PFSK-1 (cell line): ENCODE measurements around the gene MAD1L1.

Source experiments
- POLR2AphosphoS5 ChIP-seq: IDR thresholded peaks from 2 replicates; pipeline ENCODE4 v1.6.1; 2012; ENCODE audit warnings: low read depth, mild to moderate bottlenecking, control low read depth, low read length, moderate library complexity
- SIN3A ChIP-seq: IDR thresholded peaks from 2 replicates; pipeline ENCODE4 v1.6.1; 2012; ENCODE audit warnings: mild to moderate bottlenecking, low read length, moderate library complexity, borderline replicate concordance; ENCODE audit not compliant: insufficient read depth
- TAF1 ChIP-seq: IDR thresholded peaks from 2 replicates; pipeline ENCODE4 v1.6.1; 2012; ENCODE audit warnings: low read length, control low read depth, borderline replicate concordance; ENCODE audit not compliant: insufficient read depth
- TF ChIP-seq, protein P1 (sequence below), 2 experiments: IDR thresholded peaks; 2 replicates each; pipeline versions ENCODE4 v1.6.1 to v1.8.0; 2011 to 2012; ENCODE audit warnings: low read depth in 2 of 2, low read length in 2 of 2, control low read depth in 1 of 2, inconsistent platforms in 1 of 2, mild to moderate bottlenecking in 1 of 2, moderate library complexity in 1 of 2; ENCODE audit not compliant: insufficient read depth in 1 of 2

DNA sequence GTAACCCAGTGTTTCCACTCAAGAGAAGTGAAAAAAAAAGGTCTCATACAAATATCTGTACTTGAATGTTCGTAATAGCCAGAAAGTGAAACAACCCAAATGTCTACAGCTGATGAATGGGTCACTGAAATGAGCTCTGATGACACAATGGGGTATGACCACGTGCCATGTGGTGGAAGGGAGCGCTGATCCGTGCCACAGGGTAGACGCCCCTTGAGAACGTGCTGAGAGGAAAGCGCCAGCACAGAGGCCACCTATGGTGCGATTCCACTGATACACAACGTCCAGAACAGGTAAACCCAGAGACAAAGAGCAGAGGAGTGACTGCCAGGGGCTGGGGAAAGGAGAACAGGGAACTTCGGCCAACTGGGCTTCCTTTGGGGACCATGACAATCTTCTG lies 50.3 kb downstream of the MAD1L1 start:
- TF ChIP-seq POLR2AphosphoS5: no peak
- TF ChIP-seq, protein P1, sequence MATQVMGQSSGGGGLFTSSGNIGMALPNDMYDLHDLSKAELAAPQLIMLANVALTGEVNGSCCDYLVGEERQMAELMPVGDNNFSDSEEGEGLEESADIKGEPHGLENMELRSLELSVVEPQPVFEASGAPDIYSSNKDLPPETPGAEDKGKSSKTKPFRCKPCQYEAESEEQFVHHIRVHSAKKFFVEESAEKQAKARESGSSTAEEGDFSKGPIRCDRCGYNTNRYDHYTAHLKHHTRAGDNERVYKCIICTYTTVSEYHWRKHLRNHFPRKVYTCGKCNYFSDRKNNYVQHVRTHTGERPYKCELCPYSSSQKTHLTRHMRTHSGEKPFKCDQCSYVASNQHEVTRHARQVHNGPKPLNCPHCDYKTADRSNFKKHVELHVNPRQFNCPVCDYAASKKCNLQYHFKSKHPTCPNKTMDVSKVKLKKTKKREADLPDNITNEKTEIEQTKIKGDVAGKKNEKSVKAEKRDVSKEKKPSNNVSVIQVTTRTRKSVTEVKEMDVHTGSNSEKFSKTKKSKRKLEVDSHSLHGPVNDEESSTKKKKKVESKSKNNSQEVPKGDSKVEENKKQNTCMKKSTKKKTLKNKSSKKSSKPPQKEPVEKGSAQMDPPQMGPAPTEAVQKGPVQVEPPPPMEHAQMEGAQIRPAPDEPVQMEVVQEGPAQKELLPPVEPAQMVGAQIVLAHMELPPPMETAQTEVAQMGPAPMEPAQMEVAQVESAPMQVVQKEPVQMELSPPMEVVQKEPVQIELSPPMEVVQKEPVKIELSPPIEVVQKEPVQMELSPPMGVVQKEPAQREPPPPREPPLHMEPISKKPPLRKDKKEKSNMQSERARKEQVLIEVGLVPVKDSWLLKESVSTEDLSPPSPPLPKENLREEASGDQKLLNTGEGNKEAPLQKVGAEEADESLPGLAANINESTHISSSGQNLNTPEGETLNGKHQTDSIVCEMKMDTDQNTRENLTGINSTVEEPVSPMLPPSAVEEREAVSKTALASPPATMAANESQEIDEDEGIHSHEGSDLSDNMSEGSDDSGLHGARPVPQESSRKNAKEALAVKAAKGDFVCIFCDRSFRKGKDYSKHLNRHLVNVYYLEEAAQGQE (IDR thresholded peaks at IDR 0.05; ENCODE audit: insufficient read depth in 1 of 2, low read depth in 2 of 2, low read length in 2 of 2): no peak
- TF ChIP-seq TAF1: no peak
- TF ChIP-seq SIN3A: no peak
